ENCODE measurements around the gene RASA3. TPM values are rescaled to one million over a fixed set of nuclear protein-coding genes. Genes with fewer than 3 reads are reported as not detected.

Gene RASA3
- total RNA-seq, 1 donor from 2014 or later: 41.1 TPM

DNA sequence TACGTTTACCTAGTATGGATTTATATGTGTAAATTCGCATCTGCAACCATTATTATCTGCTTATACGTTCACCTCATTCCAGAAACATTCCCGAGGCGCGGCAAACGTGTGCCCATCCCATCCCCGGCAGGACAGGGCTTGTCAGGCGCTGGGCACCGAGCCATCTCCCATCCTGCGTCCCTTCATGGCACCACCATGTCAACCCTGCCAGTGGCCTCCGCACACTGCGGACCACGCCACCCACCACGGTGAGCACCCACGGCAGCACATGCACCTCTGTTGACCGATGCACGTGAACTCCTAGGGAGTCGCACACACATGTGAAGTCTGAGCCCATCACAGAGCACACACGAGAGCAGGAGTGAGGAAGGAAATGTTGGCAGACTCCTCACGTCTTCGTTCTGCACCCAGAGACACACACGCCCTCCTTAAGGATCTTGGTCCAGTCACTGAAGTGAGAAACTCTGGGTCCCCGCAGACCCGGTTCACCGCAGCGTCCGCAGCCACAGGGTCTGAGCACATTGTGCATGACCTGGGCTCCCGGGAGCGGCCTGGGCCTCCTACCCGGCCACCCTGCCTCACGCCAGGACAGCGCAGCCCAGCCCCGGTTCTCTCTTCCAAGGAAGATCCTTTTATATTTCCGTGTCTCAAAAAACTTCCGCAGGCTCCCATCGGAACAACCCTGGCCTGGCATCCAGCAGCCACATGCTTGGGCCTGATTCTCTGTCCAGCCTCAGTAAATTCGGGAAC, 90.2 kb downstream of the RASA3 start:
- Mint-ChIP-seq H3K27ac (ENCODE audit: unreplicated experiment) (no peak overlapping the region), H3K9me3 (ENCODE audit: unreplicated experiment) (peaks cover 1% of the 10 kb centered on the region), H3K4me3 (ENCODE audit: unreplicated experiment) (no peak overlapping the region), H3K27me3 (ENCODE audit: low read depth, unreplicated experiment) (no peaks in the 10 kb centered on the region), H3K36me3 (ENCODE audit: low read depth, unreplicated experiment) (peaks cover 16% of the 10 kb centered on the region), H3K4me1 (ENCODE audit: low read depth, unreplicated experiment) (peaks cover 19% of the 10 kb centered on the region)
- no peak for DNase-seq (ENCODE audit: low read depth)
- no peak overlapping the region for H2AFZ ChIP-seq (ENCODE audit: low read depth, low read length)
- peaks cover 88% of the 10 kb centered on the region for H3K79me2 ChIP-seq (ENCODE audit: insufficient read depth, low read length)
- H3K9ac ChIP-seq (ENCODE audit: low read length): no peak overlapping the region
- no peak overlapping the region for H3K4me3 ChIP-seq (ENCODE audit: insufficient read depth, low read depth, low read length)
- H3K9me3 ChIP-seq (ENCODE audit: insufficient read depth, low read depth, low read length): no peaks in the 10 kb centered on the region
- peaks cover 81% of the 10 kb centered on the region for H4K20me1 ChIP-seq (ENCODE audit: insufficient read depth, low read length)
- no peaks in the 10 kb centered on the region for H3K36me3 ChIP-seq (ENCODE audit: insufficient read depth, low read length)
- no peak overlapping the region for H3K27ac ChIP-seq (ENCODE audit: low read depth, low read length)
- peaks cover 16% of the 10 kb centered on the region for H3K4me1 ChIP-seq (ENCODE audit: insufficient read depth, low read length)
- no peak for FAIRE-seq
- TF ChIP-seq EZH2 (IDR thresholded peaks at IDR 0.05; ENCODE audit: insufficient read depth, low read length) (no peak), CTCF (IDR thresholded peaks at IDR 0.05; ENCODE audit: insufficient read depth, low read depth, low read length) (no peak)
- H3K27me3 ChIP-seq (ENCODE audit: insufficient read depth, low read length): no peaks in the 10 kb centered on the region
- no peak overlapping the region for H3K4me2 ChIP-seq (ENCODE audit: low read length)

GRCh38 chr13:114041493-114041892, 90.9 kb downstream of the RASA3 start:
- Mint-ChIP-seq H3K4me3 (ENCODE audit: unreplicated experiment) (no peak overlapping the region), H3K4me1 (ENCODE audit: low read depth, unreplicated experiment) (peaks cover 16% of the 10 kb centered on the region), H3K27ac (ENCODE audit: unreplicated experiment) (no peak overlapping the region), H3K9me3 (ENCODE audit: unreplicated experiment) (peaks cover 1% of the 10 kb centered on the region), H3K36me3 (ENCODE audit: low read depth, unreplicated experiment) (peaks cover 21% of the 10 kb centered on the region), H3K27me3 (ENCODE audit: low read depth, unreplicated experiment) (no peaks in the 10 kb centered on the region)
- DNase-seq (ENCODE audit: low read depth): no peak
- Histone ChIP-seq H3K9me3 (ENCODE audit: insufficient read depth, low read depth, low read length) (no peaks in the 10 kb centered on the region), H3K79me2 (ENCODE audit: insufficient read depth, low read length) (peaks cover 88% of the 10 kb centered on the region), H3K4me3 (ENCODE audit: insufficient read depth, low read depth, low read length) (no peak overlapping the region), H3K4me2 (ENCODE audit: low read length) (no peak overlapping the region), H3K9ac (ENCODE audit: low read length) (no peak overlapping the region), H3K36me3 (ENCODE audit: insufficient read depth, low read length) (no peaks in the 10 kb centered on the region), H4K20me1 (ENCODE audit: insufficient read depth, low read length) (peaks cover 78% of the 10 kb centered on the region), H2AFZ (ENCODE audit: low read depth, low read length) (no peak overlapping the region), H3K27me3 (ENCODE audit: insufficient read depth, low read length) (no peaks in the 10 kb centered on the region), H3K4me1 (ENCODE audit: insufficient read depth, low read length) (peaks cover 17% of the 10 kb centered on the region), H3K27ac (ENCODE audit: low read depth, low read length) (no peak overlapping the region)
- FAIRE-seq: no peak
- TF ChIP-seq EZH2 (IDR thresholded peaks at IDR 0.05; ENCODE audit: insufficient read depth, low read length) (no peak), CTCF (IDR thresholded peaks at IDR 0.05; ENCODE audit: insufficient read depth, low read depth, low read length) (no peak)

DNA sequence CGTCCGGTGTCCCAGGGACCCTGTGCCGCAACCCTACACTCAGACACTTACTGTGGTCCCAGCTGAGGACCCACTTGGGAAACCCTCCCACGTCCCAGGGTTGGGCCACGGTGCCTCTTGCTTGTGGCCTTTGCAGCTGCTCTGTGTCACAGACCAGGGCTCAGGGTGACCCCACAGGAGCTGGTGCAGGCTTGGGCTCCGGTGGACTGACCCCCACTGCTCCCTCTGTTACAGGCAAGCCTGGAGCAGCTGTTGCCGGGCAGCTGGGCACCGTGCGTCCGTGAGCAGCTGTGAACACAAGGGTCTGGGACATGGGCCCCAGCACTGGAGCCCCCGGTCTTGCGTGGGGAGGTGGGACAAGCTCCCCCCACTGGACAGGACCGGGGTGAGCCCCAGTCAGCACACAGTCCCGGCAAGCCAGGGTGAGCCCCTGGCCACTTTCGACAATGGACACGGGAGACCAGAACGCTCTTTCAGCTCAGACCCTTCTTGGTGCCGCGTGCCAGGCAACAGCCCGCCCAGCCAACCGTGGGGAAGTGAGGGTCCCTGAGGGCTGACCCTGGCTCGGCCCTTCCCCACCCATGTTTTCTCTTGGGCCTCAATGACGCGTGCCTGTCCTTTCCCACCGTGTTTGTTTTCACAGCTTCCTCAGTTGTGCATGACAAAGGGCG, 92.8 kb downstream of the RASA3 start:
- Mint-ChIP-seq H3K36me3 (ENCODE audit: low read depth, unreplicated experiment) (peaks cover 21% of the 10 kb centered on the region), H3K4me3 (ENCODE audit: unreplicated experiment) (no peak overlapping the region), H3K27me3 (ENCODE audit: low read depth, unreplicated experiment) (no peaks in the 10 kb centered on the region), H3K4me1 (ENCODE audit: low read depth, unreplicated experiment) (peaks cover 10% of the 10 kb centered on the region), H3K27ac (ENCODE audit: unreplicated experiment) (no peak overlapping the region), H3K9me3 (ENCODE audit: unreplicated experiment) (peaks cover 1% of the 10 kb centered on the region)
- Histone ChIP-seq H3K9ac (ENCODE audit: low read length) (no peak overlapping the region), H3K27ac (ENCODE audit: low read depth, low read length) (no peak overlapping the region), H3K9me3 (ENCODE audit: insufficient read depth, low read depth, low read length) (no peaks in the 10 kb centered on the region), H3K4me1 (ENCODE audit: insufficient read depth, low read length) (peaks cover 32% of the 10 kb centered on the region), H3K4me3 (ENCODE audit: insufficient read depth, low read depth, low read length) (no peak overlapping the region), H3K36me3 (ENCODE audit: insufficient read depth, low read length) (no peaks in the 10 kb centered on the region), H2AFZ (ENCODE audit: low read depth, low read length) (no peak overlapping the region), H4K20me1 (ENCODE audit: insufficient read depth, low read length) (peaks cover 81% of the 10 kb centered on the region), H3K4me2 (ENCODE audit: low read length) (no peak overlapping the region), H3K27me3 (ENCODE audit: insufficient read depth, low read length) (no peaks in the 10 kb centered on the region), H3K79me2 (ENCODE audit: insufficient read depth, low read length) (peaks cover 86% of the 10 kb centered on the region)
- FAIRE-seq: no peak
- TF ChIP-seq EZH2 (IDR thresholded peaks at IDR 0.05; ENCODE audit: insufficient read depth, low read length): no peak
- no peak for TF ChIP-seq CTCF (IDR thresholded peaks at IDR 0.05; ENCODE audit: insufficient read depth, low read depth, low read length)
- no peak for DNase-seq (ENCODE audit: low read depth)

All from astrocyte (in vitro differentiated cells and primary cell).